Measurements from ENCODE around the gene NOVA1.

NOVA1 gene

DNA sequence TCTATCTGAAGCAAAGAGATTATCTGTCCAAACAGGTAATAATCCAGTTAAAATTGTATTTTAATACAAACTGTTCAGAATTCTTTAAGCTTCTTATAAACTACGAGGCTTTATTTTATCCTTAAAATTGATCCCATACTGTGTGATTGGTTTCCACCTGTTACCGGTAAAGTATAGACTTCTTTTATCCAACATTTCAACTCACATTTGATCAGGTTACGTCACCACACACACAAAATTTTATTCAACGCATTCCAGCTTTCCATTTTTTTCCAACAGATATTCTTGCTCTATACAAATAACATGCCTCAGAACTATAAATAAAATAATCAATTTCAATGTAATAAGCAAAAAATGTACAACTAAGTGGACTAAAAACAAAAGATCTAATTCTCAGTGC lies 4.5 kb downstream of the NOVA1 start:
- DNase-seq = no peak

- DNase-seq = no peak
Observed at GRCh38 chr14:26589925-26590324, 7.9 kb downstream of the NOVA1 start.

- no peak for DNase-seq
Observed at GRCh38 chr14:26577711-26578110, 20.1 kb downstream of the NOVA1 start.

DNA sequence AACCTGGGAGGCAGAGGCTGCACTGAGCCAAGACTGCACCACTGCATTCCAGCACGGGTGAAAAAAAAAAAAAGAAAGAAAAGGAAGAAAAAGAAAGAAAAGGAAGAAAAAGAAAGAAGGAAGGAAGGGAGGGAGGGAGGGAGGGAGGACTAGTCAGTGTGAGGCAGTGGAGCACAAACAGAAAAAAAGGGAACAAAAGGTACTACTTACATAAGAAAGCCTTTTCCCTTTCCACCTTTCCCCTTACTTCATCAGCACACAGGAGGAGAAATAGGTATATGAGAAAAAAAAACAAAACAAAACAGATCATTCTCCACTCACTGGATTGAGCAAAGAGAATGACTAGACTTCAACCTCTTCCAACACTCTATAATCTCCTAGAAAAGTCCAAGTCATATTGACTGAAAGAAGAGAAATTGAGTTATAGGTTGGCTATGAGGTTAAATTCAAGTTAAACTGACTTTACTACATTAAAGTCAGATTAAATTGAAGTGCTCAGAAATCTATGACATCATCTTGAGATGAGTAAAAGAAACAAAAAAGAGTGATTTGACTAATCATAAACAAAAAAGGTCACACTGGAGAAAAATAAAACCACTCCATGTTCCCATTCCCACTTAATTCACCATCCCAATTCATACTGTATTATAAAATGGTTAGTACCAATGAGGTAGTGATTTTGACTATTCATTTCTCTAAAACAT lies 43.6 kb downstream of the NOVA1 start:
- DNase-seq = no peak

- DNase-seq = no peak
Observed at GRCh38 chr14:26549571-26549970, 48.3 kb downstream of the NOVA1 start.

GRCh38 chr14:26548406-26548805 lies 49.4 kb downstream of the NOVA1 start:
- no peak for DNase-seq

DNA sequence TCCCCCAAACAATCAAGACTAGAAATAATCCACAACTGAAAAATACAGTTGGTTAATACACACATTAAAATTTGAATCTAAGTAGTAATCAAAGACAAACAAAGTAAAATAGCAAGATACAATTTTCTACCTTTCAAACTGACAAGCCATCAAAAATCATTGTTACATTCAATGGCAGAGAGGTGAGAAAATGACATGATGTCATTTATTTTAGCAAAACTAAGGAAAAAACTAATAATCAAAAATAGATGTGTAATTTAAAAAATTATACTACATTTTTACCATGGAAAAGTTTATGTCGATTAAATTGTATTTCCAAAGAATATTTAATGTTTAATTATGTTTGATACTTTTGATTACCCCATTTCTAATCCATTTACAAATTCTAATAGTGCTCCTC lies 59.7 kb downstream of the NOVA1 start:
- DNase-seq = no peak

- no peak for DNase-seq
Observed at GRCh38 chr14:26531894-26532293, 65.9 kb downstream of the NOVA1 start.

- DNase-seq = no peak
Observed at GRCh38 chr14:26528415-26529182, 69.2 kb downstream of the NOVA1 start.

GRCh38 chr14:26527095-26527494 lies 70.7 kb downstream of the NOVA1 start:
- no peak for DNase-seq

DNA sequence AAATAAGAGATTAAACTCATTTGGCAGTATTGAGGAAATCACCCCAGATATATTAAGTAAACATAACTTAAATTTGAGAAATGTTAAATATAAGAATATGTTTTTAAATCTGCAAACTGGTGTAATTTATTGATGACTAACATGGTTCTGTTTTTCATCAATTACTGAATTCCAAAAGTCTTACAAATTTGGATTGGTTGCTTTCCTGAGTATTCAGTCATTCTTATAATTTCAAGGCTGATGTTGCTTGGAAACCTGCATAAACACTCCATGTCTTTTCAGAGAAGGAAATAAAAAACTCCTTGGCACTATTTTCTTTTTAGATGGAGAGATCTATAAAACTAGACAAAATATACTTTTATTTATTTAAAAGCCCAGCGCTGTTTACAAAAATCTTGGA lies 71.7 kb downstream of the NOVA1 start:
- DNase-seq = no peak

DNA sequence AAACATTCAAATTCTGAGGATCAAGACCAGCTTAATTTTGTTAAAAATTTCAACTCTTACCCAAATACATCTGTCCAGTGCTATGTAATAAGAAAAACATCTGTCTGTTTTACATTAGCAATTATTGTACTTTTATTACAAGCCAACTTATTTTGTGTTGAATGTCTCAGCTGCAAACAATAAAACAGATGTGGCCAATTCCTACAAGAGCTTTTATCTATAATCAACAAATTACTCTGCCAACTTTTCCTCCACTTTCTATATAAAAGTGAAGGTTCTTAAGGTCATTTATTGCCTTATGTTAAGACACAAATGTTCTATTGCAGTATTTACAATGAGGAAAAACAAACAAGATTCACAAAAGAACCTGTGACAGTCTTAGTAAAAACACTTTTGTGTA lies 72.7 kb downstream of the NOVA1 start:
- no peak for DNase-seq

DNA sequence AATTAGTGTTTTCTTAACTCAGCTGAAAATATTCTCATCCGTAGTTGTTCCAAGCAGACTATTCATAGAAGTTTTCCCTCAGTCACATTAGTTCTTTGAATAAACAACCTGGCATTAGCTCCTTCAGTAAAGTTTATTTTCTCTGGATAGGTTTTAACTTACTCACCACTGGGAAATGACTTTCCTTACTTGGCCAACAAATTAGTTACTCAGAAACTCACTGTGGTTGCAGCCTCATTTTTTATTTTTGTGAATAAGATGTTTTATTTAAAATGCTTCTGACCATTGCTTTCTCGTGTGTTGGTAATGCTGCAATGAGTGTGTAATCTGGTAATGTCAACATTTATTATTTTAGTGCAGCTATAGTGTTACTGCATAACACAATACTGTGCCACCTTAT lies 74.9 kb downstream of the NOVA1 start:
- DNase-seq = no peak

GRCh38 chr14:26517771-26518170 lies 80.1 kb downstream of the NOVA1 start:
- no peak for DNase-seq

- DNase-seq = no peak
Observed at GRCh38 chr14:26500028-26500427, 97.8 kb downstream of the NOVA1 start.

DNA sequence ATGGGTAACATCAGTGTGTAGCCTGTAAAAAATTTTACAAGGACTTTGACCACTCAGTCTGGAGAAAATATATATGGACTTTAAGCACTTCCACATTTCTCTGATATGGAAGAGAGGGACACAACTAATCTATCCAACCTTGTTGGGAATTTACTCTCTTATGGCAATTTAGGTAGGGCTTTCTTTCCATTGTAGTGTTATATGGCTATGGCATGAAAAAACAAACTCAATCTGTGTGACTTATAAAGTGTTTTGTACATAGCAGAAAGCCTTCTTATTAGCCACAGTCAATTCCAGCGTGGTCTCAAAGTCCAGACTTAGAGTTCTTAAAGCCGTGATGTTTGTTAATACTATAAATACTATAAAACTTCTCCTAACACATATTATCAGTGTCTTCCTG lies 98.3 kb downstream of the NOVA1 start:
- DNase-seq = no peak

DNA sequence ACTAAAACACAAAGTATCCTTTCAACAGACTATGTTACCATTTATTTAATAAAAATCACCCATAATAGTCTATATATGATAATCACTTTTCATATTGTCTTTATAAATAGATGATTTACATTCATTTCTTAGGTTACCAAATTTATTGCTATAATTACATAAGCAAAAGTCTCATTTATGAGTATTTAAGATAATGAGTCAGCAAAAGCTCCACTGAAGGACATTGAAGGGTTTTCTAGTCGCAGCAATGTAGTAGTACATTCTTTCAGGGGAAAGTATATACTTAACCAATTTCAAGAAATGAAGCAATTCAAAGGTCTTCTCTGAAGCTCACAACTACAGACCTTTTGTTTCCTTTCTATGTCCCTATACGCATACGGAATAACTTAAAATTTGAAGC lies 110.9 kb downstream of the NOVA1 start:
- DNase-seq = no peak

DNA sequence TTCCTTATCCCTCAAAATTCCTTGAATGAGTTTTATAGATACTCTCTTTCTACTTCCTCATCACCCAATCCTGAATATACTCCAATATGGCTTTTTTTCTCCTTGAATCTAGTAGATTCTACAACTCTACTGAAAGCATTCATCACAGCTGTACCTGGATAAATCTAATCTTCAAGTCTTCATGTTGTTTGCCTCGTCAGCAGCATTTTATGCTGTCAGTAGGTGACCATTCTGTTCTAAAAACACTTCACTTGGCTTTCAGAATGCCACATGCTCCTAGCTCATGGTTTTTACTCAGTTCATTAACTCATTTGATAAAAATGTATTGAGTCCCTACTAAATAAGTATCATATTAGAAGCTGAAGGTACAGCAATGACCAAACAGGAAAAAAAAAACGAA lies 113.3 kb downstream of the NOVA1 start:
- DNase-seq = no peak

- no peak for DNase-seq
Observed at GRCh38 chr14:26478967-26479366, 118.9 kb downstream of the NOVA1 start.

DNA sequence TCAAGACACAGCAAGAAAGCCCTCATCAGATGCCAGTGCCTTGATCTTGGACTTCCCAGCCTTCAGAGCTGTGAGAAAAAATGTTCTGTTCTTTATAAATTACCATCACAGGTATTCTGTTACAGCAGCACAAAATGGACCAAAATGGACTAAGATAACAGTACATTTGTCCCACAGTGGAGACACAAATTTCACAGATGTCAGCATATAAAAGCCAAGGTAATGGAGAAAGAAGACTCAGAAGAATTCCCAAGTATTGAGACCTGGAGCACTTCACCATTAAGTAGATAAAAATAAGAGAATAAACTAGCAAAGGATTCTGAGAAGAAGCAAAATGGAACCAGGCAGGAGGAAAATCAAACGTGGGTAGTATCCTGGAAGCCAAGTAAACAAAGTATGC lies 131.0 kb downstream of the NOVA1 start:
- DNase-seq = no peak

GRCh38 chr14:26463136-26463535 lies 134.7 kb downstream of the NOVA1 start:
- DNase-seq = no peak

DNA sequence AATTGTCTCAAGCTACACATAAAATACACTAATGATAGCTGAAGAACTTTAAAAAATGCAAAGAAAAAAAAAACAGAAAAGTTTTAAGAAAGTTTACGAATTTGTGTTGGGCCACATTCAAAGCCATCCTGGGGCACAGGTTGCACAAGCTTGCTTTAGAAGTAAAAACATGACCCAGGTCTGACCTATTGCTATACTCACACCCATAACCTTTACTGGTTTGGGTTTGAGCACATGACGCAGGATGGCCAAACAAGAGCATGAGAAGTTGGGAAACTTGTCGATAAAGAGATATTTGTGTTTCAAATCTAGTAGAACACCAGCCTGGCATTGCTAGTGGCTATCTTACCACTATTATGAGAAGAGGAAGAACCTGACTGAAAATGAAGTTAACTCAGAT lies 143.7 kb downstream of the NOVA1 start:
- no peak for DNase-seq

- DNase-seq = no peak
Observed at GRCh38 chr14:26448181-26448855, 149.5 kb downstream of the NOVA1 start.

DNA sequence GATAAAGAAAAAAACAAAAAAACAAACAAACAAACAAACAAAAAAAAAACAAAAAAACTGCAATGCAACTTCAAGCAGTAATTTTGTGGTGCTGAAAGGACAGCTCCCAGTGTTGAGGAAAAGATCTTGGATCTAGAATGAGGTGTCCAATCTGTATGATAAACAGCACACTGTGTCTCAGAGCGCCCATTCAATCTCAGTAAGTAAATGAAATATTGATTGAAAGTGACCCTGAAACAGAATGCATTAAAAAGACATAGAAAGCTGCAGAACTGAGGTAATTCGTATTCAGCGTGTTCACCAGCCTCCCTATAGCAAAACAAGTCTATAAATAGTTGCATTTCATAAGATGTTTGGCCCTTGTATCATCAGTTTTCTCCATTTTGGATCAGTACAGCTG lies 153.0 kb downstream of the NOVA1 start:
- DNase-seq = no peak
